OCI-LY3 (cell line): ENCODE results near the gene OR10T2.
A peak's percentile ranks its signal among the peaks of the same experiment; 100 is the strongest.

Experiments used
- CTCF ChIP-seq: fragments of 200-600, 300-600 bp; sonication (generic); IDR thresholded peaks from 2 replicates; pipeline ENCODE4 v1.5.1; 2014; ENCODE audit warnings: antibody characterized with exemption, low read length, low read depth
- EZH2phosphoT487 ChIP-seq: fragments of 200-600 bp; shearing (Covaris generic); IDR thresholded peaks from 2 replicates; pipeline ENCODE4 v1.6.1; 2018; ENCODE audit warnings: antibody characterized with exemption, mixed run types, low read depth

GRCh38 chr1:158353303-158354075, 45.8 kb downstream of the OR10T2 start, which contains the start of gene CD1E:
- peak; percentile 14; the same call in 1 of the 2 replicates for TF ChIP-seq CTCF
- TF ChIP-seq EZH2phosphoT487: no peak
